ENCODE results near the gene DAPL1. TPM values are rescaled to one million over a fixed set of nuclear protein-coding genes. Genes with fewer than 3 reads are reported as not detected.

DAPL1 gene
- total RNA-seq, 1 donor from 2014 or later = not detected

Other genes starting within 250 kb of the DAPL1 start
- gene TANC1, start 173.3 kb downstream of the DAPL1 start, total RNA-seq = 19.1 and 20.1 TPM in 2 replicates

All from myocyte (in vitro differentiated cells).